HG02885 (cell line): ENCODE data around the gene TMEM150B.

ENCODE experiments used
- ATAC-seq: cut with Tn5 transposase; IDR thresholded peaks from one replicate; pipeline ENCODE4 v1.9.1; 2021; ENCODE audit warnings: mild to moderate bottlenecking; ENCODE audit not compliant: unreplicated experiment, poor library complexity

TMEM150B gene

GRCh38 chr19:55325172-55325571, at the start of gene TMEM150B:
Gene TMEM150B (minus strand): TSS chr19:55325341. CDS start chr19:55321036, 4,305 bp downstream.
- no peak for ATAC-seq

GRCh38 chr19:55373993-55374757, 49.0 kb upstream of the TMEM150B start:
- no peak for ATAC-seq

- no peak for ATAC-seq
Measured at GRCh38 chr19:55373306-55373992, 48.3 kb upstream of the TMEM150B start.

DNA sequence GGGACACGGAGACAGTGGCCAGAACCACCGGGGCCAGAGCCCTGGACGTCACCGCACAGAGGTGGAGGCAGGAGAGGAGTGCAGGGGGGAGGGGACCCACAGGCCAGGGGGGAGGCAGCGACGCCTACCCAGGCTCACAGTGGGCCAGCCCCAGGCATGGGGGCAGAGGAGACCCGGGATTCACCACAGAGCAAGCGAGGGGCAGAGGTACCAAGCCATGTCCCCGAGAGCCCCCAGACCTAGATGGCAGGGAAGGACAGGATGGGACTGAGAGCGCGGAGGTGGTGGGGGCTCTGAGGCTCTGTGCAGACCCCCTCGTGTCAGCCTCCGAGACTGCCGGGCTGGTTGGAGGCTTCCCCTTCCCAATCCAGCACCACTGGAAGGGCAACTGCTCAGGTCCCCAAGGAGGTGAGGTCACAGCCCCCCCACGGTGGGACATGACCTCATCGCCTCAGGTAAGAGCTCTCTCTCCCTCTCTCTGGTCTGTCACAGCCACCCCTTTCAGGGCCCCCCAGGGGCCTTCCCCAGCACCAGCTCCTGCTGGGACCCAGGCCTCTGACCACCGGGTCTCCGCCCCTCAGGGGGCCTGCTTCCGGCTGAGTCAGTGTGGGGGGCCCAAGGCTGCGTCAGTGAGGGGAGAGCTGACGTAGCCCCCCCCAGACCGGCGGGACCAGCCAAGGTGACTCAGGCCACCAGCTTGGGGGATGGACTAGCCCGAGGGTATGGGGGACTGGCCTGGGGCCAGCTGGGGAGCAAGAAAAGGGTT, 47.4 kb upstream of the TMEM150B start:
- ATAC-seq = no peak

- no peak for ATAC-seq
Measured at GRCh38 chr19:55370305-55370988, 45.3 kb upstream of the TMEM150B start, which contains the start of gene IL11. Gene IL11 (minus strand): TSS chr19:55370463. CDS start chr19:55370310, 153 bp downstream.

DNA sequence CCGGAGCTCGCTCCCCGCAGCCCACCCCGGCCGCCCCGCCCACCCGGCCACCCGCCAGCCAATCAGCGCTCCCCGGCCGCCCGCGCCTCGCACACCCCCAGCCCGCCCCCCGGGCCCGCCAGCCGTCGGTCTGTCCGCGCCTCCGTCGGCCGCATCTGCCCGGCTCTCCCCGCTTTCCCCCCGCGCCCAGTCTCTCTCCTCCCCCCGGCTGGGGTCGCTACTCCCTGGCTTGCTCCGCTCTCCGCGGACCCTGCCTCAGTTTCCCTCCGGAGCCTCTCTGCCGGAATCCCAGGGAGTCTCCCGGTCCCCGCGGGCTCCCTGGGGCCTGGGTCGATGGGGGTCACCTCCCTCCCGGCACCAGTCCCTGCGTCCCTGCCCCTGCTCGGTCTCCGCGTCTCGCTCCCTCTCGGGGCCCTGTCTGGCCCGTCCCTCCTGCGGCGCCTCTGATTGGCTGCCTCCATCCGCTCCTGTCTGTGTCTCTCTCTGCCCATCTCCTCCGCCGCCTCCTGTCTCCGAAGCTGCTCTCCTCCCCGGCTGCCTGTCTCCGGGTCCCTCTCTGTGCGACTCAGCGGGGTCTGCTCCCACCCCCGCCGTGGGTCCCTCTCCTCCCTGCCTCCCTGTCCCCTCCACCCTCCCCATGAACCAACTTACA, 44.6 kb upstream of the TMEM150B start:
- ATAC-seq = no peak

DNA sequence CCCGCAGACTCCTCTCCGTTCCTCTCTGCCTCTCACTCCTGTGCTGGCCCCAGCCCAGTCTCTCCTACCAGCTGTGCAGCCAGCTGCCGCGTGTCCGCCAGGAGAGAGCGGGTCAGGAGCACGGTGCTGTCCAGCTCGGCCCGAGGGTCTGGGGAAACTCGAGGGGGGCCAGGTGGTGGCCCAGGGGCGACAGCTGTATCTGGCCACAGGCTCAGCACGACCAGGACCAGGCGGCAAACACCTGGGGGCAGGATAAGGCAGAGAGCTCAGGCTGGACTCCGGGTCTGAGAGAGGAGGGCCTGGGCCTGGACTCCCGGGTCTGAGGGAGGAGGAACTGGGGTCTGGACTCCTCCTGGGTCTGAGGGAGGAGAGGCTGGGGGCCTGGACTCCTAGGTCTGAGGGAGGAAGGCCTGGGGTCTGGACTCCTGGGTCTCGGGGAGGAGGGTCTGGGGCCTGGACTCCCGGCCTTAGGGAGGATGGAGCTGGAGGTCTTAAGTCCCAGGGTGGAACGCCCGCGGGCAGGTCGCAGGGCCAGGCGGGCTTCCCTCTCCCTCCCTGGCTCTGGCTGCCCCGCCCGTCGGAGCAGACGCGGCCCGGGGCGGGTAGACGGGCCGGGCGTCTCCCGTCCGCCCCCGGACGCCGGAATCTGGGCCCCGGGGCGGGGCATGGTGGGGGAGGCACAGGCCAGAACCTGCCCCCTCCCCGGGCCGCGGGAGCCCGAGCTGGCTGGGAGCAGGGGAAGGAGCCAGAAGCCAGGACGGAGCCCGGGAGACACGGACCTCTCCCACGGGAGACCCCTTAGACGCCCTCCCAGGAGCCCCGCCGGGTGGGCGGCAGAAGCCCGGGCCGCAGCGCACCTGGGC, 43.8 kb upstream of the TMEM150B start:
- no peak for ATAC-seq

GRCh38 chr19:55368106-55368505, 43.0 kb upstream of the TMEM150B start:
- ATAC-seq = no peak

DNA sequence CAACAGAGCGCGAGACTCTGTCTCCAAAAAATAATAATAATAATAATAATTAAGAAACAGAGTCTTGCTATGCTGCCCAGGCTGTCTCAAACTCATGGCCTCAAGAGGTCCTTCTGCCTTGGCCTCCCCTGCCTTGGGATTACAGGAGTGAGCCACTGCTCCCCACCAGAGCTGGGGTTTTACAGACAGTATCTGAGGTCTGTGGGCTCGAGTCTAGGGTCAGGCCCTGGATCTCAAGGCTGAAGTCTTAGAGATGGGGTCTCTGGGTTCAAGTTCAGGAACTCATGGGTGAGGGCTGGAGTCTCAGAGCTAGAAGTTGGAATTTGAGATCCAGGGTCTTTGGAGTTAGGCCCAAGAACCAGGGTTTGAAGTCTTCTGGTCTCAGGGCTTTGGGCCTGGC, 41.6 kb upstream of the TMEM150B start:
- ATAC-seq = no peak

DNA sequence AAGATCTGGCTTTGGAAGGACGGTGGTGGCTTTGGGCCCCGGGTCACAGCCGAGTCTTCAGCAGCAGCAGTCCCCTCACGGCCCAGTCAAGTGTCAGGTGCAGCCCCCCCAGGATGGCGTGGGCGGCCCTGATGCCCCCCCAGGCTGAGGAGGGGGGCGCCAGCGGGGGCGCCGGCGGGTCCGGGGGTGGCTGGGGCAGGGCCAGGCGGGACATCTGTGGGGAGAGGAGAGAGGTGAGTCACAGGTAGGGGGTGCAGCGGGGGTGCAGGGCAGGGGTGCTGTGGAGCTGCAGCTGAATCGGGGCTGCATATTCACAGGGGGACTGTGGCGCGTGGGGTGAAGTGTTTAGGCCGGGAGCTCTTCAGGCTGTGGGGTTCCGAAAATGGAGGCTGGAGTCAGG, 40.8 kb upstream of the TMEM150B start:
- ATAC-seq = no peak

DNA sequence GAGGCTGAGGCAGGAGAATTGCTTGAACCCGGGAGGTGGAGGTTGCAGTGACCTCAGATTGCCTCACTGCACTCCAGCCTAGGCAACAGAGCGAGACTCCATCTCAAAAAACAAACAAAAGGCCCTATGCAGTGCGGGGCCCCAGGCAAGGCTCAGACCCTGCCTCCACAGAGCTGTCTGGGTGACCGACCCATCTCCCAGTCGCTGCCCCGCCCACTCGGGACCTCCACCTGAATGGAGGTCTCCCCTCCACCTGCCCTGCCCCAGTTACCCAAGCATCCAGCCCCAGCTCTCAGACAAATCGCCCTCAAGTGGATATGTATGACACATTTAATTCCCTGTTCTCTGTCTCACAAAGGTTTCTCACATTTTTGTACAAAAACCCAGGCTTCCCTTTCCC, 40.1 kb upstream of the TMEM150B start:
- no peak for ATAC-seq

DNA sequence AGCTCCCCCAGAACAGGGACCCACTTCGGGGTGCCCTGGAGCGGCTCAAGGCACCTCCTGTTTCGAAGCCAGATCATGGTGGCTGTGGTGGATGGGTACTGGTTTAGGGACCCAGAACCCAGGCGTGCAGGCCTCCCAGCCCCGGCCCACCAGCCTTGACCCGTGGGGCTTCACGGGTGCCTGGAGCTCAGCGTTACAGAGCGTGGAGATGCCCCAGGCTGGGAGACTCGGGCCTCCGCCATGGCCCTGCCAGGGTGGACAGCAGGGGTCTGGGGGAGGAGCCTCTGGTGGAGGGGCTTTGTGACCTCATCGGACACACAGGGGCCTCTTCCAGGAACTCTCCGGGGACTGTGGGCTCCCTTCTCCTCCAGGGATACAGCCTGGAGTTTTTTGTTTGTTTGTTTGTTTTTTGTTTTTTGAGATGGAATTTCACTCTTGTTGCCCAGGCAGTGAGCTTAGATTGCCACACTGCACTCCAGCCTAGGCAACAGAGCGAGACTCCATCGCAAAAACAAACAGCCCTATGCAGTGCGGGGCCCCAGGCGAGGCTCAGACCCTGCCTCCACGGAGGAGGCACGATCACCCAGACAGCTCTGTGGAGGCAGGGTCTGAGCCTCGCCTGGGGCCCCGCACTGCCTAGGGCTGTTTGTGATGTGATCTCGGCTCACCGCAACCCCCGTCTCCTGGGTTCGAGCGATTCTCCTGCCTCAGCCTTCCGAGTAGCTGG, 38.0 kb upstream of the TMEM150B start, which contains the start of gene GARIN5B:
TSS of gene GARIN5B (minus strand) at position 271 of the 727 bp plus-strand sequence. CDS start at position 77, 194 bp downstream.
- ATAC-seq = no peak

GRCh38 chr19:55362174-55362989, 37.2 kb upstream of the TMEM150B start:
- ATAC-seq = no peak

DNA sequence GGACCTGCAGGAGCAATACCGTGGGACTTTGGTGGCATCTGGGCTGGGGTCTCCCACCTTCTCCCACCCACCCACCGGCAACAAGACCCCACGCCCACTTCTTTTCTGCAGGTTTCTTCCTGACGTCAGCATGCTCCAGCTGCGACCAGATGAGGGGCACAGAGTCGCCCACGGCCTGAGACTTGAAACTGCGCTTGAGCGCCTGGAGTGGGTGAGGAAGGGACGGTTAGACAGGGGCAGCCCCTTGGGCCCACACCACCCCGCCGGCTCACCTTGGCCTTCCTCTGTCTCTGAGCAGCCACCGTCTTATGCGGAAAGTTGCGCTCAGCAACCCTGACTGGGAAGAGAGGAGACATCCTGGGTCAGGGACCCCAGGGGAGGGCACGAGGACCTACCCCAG, 35.8 kb upstream of the TMEM150B start:
- ATAC-seq = no peak

DNA sequence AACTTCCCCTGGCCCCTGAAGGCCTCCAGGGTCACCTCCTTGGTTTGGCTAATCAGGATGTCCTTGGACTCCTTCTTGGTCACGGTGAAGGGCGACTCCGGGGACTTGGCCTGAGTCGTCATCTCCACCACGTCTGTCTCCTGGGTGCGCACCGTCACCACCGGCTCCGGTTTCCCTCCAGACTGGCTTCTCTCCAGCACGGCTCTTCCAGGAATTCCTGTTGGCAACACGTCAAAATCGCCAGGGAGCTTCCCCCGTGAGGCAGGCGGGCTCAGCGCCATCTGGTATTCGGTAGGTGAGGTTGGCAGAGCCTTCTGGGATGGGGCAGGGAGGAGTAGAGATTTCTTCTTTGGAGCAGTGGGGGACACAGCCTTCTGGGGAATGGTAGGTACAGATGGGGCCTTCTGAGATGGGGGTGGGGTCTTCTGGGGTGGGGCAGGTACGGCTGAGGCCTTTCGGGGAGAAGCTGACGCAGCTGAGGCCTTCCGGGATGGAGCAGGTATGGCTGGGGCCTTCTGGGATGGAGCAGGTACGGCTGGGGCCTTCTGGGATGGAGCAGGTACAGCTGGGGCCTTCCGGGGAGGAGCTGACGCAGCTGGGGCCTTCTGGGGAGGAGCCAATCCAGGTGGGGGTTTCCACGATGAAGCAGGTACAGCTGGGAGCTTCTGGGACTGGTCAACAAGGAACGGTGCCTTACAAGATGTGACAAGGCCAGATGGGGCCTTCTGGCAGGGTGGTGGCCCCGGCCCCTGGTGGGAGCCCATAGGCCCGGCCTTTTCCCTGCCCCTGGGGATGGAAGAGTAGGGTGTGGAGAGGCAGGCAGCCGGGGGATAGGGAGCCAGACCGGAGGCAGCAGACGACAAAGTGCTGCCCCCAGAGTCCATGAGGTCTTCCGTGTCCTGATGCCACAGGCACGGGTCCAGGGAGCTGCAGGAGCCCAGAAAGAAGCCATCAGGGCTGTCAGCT, 34.1 kb upstream of the TMEM150B start:
- ATAC-seq = no peak

DNA sequence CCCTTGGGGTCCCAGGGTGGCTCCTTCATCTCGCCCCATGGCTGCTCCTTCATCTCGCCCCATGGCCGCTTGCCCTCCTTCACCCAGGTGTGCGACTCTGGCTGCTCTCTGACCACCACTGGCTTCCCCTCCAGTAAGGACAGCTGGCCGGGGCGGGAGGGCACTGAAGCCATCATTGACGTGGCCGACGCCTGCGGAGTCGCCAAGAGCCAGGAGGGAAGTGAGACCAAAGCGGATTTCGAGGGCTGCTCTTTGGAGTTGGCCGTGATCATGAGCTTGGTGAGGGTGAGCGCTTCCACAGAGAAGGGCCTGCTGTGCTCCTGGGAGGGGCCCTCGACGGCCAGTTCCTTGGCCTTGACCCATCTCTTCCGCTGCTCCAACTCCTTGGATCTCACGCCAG, 33.4 kb upstream of the TMEM150B start:
- ATAC-seq = no peak
